ENCODE data around the gene INPP5D.
"Not testable (repeated sequence)": the region's sequence is repeated elsewhere in the genome, so short reads cannot be mapped to it uniquely, and the experiment has no call there.

- TF ChIP-seq, protein P1, sequence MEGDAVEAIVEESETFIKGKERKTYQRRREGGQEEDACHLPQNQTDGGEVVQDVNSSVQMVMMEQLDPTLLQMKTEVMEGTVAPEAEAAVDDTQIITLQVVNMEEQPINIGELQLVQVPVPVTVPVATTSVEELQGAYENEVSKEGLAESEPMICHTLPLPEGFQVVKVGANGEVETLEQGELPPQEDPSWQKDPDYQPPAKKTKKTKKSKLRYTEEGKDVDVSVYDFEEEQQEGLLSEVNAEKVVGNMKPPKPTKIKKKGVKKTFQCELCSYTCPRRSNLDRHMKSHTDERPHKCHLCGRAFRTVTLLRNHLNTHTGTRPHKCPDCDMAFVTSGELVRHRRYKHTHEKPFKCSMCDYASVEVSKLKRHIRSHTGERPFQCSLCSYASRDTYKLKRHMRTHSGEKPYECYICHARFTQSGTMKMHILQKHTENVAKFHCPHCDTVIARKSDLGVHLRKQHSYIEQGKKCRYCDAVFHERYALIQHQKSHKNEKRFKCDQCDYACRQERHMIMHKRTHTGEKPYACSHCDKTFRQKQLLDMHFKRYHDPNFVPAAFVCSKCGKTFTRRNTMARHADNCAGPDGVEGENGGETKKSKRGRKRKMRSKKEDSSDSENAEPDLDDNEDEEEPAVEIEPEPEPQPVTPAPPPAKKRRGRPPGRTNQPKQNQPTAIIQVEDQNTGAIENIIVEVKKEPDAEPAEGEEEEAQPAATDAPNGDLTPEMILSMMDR (IDR thresholded peaks at IDR 0.05; ENCODE audit: control extremely low read depth in 1 of 3, insufficient read depth in 1 of 3, low read depth in 1 of 3, low read length in 3 of 3) = not testable (repeated sequence)
- not testable (repeated sequence) for TF ChIP-seq EP300 (IDR thresholded peaks at IDR 0.05; ENCODE audit: borderline replicate concordance in 1 of 2, low read depth in 2 of 2, low read length in 2 of 2); YY1 (IDR thresholded peaks at IDR 0.05; ENCODE audit: low read depth, low read length); CEBPB (IDR thresholded peaks at IDR 0.05; ENCODE audit: low read depth, low read length); RNF2 (IDR thresholded peaks at IDR 0.05; ENCODE audit: borderline replicate concordance, low read depth, low read length, missing control alignments, poor library complexity, severe bottlenecking); BCL11A (IDR thresholded peaks at IDR 0.05; ENCODE audit: low read depth in 2 of 2, low read length in 2 of 2)
Measured at GRCh38 chr2:233200790-233201189, 140.6 kb downstream of the INPP5D start.

Data from H1 (cell line).